HG02973 (cell line): ENCODE results near the gene ANKRD37.
"Not testable (repeated sequence)": the region's sequence is repeated elsewhere in the genome, so short reads cannot be mapped to it uniquely, and the experiment has no call there.

ENCODE experiments used
- ATAC-seq: cut with Tn5 transposase; IDR thresholded peaks from one replicate; pipeline ENCODE4 v1.9.1; 2021; ENCODE audit warnings: moderate library complexity; ENCODE audit not compliant: unreplicated experiment

ANKRD37 gene, protein sequence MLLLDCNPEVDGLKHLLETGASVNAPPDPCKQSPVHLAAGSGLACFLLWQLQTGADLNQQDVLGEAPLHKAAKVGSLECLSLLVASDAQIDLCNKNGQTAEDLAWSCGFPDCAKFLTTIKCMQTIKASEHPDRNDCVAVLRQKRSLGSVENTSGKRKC

DNA sequence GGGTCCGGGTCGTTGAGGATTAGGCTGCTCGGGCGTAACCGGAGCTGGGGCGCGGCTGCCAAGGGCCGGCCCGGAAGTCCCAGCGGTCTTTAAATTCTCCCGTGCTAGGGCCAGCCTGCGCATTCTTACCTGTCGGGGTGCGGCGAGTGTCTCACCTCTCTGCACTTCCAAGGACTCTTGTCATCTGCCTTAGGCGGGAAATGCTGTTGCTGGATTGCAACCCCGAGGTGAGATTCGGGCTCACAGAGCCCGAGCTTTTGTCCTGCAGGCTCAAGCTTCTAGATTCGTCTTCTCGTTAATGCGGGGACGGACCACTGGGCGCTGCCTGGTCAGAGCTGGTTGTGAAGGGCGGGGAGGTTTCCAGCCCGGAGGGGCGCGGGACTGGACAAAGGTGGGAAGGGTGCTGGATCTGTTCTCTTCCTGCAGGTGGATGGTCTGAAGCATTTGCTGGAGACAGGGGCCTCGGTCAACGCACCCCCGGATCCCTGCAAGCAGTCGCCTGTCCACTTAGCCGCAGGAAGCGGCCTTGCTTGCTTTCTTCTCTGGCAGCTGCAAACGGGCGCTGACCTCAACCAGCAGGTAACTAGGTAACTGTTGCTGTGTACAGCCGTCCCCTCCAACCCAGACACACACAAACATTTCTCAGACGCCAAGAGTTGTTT, at the start of gene ANKRD37:
Gene ANKRD37 (plus strand): TSS at position 118 of the 662 bp plus-strand sequence. CDS start 83 bp downstream, at position 201.
- ATAC-seq, result no peak

DNA sequence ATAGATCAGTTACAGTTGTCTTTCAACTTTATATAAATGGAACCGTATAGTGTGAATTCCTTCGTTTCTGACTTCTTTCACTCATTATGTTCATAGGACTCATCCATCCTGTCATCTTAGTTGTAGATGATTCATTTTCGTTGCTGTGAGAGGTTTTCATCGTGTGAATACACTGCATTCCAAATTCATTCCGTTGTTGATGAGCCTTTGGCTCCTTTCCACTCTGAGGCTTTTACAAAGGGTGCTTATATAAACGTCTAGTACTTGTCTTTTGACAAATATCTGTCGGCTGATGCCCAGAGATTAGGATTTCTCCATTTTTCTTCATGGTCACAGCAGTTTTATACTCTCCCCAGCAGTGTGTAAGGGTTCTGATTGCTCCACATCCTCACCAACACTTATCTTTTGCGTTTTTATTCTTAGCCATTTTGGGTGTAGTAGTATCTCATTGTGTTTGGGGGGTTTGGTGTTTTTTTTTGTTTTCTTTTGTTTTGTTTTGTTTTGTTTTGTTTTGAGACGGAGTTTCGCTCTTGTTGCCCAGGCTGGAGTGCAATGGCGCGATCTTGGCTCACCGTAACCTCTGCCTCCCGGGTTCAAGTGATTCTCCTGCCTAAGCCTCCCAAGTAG, 49.6 kb upstream of the ANKRD37 start:
- ATAC-seq, result no peak

DNA sequence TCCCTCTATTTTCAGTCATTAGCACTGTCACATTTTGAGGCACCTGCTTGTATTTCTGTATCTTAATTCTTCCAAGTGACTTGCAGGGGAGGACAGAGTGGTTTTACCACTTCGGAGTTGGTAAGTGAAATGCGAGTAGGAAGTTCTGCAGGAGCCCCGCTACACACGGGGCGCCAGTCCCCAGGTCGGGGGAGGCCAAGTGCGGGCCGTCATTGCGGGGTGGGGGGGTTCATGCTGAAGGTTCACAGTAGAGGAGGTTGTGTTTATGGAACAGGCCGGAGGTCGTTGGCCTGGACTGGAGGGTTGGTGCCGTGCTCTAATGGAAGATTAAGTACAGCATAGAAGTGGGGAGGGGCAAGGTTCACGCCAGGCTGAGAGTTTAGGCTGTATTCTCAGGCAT, 45.0 kb upstream of the ANKRD37 start:
- ATAC-seq, result no peak

DNA sequence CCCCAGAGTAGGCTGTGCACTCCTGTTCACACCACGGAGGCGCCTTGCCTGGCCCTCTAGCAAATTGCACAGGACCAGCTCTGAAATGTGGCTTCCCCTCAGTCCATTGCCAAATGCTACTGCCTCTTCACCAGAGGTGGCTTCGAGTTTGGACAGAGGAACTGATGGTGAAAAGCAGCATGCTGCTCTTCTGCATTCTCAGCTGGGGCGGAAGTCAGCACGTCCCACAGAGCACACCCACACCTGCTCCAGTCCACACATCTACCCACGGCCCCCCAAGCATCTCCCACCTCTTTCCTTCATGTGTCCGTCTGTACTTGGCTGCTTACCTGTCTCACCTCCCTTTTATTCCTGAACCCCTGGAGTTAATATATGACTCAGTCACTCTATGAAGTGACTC, 44.4 kb upstream of the ANKRD37 start:
- no peak for ATAC-seq

DNA sequence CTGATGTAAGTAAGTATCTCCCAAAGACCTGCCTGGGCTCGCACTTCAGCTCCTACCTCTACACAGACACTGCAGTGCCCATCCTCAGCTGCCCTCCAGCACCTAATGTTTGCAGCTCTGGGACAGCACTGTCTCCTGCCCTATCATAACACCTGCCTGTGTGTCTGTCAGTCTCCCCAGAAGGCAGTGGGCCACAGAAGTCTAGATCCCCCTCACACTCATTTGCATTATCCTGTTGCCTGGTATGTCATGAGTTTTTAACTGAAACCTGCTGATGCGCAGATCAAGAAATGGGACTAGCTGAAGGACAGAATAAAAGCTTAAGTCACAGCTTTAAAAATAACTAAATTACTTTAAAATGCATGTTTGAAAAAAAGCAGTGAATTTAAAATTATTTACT, 43.9 kb upstream of the ANKRD37 start:
- ATAC-seq, result no peak

DNA sequence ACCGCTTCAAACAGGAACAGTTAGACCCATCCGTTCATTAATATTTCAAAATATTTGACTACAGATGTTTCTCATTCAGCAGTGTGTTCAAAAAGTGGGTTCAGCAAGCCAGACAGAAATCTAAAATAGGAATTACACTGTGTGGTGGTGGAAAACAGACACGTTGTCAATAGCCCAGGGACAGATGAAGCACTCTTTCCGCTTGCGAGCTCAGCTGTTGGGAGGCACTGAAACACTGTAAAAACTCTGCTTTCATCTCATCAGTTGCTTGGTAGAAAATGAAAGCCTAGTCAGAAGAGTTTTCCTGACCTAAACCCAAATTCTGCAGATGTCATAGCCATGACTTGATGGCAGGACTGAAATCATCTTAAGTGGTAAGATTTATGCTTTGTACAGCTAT, 39.4 kb upstream of the ANKRD37 start:
- no peak for ATAC-seq

DNA sequence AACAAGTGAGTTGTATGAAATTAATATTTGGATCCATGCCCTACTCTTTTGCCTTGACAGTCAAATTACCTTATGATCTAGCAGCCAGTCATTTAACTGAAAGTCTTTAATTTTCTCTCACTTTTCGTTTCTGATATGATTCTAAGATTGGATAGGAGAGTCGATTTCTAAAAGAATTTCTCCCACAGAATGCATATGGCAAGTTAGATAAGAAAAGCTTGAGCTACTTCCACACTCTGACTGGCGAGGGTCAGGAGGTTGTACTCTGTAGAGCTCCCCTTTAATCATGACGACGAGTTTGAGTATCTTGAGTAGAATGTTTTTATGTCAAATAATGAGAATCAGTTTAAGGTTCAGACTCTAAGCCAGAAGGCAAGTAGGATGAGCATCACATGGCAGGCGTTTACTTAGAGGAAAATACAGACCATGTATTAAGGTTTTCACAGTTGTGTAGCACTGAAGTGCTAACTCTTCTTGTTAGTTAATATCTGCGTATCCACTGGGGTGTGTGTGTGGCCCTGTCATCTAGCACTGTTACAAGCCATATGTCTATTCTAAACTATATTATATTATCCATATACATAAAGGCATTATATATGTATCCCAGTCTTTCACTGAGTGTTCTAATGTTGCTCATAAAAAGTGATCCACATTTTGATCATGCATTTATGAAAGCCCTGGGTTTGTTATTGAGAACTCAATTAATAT, 38.8 kb upstream of the ANKRD37 start:
- no peak for ATAC-seq

DNA sequence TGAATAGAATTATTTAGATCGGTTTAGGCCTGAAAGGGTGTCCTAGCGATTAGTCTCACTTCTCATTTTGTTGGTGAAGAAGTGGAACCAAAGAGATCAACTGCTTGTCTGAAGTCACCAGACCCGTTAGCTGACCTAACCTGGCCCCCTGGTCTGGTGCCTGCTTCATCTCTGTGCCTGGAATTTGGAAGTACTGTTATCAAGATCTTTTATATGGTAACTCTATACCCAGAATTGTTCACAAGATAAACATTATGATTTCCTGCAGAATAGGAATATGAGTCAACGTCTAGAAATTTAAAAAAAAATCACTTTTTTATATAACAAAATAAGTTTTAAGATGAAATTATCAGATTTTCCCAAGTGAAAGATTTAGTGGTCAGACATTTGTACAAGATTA, 38.1 kb upstream of the ANKRD37 start:
- no peak for ATAC-seq

DNA sequence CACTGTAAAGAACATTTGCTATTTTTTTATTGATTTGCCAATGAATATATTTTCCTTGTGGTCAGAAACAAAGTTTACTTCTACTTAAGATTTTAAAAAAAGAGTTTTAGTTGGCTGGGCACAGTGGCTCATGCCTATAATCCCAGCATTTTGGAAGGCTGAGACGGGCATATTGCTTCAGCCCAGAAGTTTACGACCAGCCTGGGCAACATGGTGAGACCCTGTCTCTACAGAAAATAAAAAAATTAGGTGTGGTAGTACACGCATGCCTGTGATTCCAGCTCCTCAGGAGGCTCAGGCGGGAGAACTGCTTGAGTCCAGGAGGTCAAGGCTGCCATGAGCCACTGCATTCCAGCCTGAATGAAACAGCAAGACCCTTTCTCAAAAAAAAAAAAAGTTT, 37.7 kb upstream of the ANKRD37 start:
- no peak for ATAC-seq

DNA sequence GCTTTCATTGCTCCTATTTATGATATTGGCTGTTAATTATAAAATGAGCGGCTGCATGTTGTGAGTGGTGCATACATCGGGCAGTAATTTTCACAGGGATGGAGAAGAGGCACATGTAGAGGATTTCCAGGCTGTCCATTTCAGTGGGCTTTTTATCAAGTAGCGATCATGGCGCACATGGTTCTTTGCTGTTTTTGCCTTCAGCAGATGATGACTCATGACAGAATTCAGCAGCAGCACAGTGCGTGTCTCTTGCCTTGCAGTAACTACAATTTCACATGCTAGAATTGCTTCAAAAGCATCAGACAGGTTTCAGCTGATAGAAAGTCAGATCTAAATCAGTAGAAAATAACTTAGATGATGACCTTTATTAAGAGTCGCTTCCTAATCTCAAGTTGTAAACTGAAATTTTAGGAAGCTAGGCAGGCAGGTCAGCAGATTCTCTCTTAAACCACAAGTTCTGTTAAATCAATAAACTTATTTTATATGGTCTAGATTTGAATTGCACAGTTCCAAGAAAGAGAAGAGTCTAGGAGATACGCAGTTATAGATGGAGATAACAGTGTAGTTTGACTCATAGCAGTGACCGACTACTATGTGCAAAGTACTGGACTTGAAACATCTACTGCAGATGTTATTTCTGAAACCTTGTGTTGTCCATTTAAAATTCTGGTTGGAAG, 36.7 kb upstream of the ANKRD37 start:
- no peak for ATAC-seq

DNA sequence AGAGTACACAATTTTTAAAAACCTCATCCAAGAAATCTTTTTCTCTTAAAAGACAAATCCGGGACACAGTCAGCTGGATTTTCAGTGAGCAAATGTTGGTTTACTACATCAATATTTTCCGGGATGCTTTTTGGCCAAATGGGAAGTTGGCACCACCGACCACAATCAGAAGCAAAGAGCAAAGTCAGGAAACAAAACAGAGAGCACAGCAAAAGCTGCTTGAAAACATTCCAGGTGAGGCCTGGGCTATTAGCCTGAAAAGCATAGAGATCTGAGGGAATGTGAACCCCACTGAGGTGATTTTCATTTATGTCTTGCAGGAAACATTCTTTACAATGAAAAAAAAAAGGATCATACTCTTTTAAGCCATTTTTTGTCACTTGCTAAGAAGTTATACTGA, 34.8 kb upstream of the ANKRD37 start:
- no peak for ATAC-seq

DNA sequence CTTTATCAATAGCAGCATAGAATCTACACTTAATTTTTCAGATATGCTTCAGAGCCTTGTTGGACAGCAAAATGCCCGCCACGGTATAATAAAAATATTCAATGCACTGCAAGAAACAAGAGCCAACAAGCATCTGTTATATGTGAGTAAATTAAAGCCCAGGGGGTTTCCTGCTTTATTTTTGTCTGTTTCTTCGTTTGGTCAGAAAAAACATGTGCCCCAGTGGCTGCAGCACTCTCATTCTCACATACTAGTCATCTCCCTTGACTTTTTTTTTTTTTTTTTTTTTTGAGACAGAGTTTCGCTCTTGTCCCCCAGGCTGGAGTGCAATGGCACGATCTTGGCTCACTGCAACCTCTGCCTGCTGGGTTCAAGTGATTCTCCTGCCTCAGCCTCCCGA, 34.1 kb upstream of the ANKRD37 start:
- not testable (repeated sequence) for ATAC-seq

DNA sequence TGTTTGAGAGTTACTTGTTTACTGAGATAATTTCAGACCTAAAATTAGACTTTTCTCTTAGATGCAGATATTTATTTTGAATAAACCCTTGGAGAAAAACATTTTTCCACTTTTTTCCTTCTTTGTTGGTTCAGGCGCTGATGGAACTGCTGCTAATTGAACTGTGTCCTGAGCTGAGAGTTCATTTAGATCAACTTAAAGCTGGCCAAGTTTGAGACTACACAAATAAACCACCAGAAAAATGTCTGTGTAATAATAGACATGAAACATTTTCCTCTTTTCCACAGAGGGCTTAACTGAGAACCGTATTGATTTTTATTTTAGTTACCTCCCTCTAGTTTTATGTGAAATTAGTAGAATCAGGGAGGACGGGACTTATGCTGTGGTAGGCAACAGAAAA, 33.4 kb upstream of the ANKRD37 start:
- ATAC-seq, result no peak

DNA sequence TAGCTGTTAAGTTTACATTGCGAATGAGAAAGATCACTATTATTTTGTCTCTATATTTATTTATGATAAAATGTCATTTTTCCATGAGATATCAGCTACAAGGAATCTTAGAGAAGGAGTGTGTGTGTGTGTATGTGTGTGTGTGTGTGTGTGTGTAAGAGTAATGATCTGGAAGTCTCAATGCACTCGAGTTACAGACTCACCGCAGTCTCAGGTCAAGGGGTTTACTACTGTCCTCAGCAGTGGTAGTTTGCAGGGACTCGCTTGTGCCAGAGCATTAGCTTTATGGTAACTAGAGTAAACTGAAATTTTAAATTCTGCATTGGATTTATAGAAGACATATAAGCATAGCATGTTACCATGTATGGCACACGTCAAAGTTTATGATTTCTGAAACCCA, 31.8 kb upstream of the ANKRD37 start:
- ATAC-seq, result no peak

DNA sequence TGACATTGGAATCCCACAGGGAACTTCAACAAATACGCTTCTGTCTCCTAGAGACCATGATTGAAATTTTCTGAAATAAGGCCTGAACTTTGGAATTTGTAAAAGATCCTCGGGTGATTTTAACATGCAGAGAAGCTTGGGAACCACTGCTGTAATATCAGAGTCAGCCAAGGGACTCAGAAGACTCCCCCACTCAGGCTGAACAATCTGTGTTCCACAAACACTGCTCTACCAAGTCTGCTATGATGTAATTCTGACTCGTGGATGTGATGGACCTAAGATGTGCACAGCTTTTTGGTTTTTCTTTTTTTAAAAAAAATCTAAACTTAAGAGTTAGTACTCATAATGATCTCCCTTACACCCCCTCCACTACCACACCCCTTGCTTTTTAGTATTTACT, 26.9 kb upstream of the ANKRD37 start:
- no peak for ATAC-seq

DNA sequence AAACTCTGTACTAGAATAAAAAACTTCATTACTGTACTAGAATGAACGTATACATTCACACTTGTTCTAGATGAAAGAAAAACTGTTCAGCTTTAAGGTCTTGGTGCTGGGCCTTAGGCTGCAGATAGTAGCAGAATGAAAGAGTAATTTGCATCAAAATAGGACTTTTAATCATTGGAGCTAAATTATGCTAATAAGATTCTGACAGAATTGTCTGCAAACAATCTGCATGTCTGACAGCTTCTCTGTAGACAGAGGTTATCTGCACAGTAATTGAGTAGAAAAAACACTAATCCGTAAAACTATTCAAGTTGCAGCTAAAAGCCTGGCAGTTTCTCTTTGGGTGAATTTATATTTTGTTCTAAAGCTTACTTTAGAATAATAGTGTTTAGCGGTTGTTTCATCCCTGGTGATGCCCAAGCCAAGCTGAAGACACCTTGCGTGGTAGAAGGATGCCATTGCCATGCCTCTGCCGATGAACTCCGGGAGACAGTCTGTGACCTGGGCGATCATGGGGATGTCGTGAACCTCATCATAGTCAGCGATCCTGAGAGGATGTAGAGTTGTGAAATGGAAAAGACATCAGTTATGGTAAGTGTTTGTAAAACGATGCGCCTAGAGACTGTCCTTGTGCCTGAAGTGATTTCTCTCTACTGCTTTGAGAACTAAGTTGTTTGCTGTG, 26.2 kb upstream of the ANKRD37 start:
- ATAC-seq, result no peak

DNA sequence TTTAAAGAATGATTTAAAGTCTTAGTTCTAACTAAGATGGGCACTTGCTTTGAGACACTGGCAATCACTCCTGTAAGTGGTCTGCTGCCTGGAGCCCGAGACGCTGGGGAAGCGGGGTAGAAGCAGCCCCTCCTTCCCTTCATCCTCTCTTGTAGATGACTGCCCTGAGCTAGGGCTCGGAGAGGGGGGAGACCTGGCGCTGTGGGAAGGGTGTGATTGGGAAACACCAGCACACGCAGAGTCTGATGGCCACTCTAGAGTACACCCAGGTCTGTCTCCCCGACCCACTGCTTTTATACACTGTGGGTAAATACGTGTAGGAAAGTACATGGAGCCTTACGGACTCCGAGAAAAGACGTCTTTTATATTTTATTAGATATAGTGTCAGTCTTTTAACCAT, 24.9 kb upstream of the ANKRD37 start:
- no peak for ATAC-seq

DNA sequence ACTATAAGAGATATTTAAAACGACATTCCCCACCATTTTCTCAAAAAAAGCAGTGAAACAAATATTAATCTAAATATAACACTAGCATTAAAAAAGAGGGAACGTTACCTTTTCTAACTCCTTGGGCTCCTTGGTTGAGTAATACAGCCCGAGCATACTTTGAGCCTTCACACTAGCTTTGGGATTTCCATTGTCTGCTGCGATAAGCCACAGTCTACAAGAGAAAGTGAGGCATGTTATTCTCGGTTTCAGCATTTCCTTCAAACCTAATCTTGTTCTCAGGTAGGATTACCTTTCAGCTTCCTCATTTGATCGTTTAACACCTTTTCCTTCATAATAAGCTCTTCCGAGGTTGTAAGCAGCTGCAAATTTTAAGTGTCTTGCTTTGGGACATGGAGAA, 22.6 kb upstream of the ANKRD37 start:
- no peak for ATAC-seq

DNA sequence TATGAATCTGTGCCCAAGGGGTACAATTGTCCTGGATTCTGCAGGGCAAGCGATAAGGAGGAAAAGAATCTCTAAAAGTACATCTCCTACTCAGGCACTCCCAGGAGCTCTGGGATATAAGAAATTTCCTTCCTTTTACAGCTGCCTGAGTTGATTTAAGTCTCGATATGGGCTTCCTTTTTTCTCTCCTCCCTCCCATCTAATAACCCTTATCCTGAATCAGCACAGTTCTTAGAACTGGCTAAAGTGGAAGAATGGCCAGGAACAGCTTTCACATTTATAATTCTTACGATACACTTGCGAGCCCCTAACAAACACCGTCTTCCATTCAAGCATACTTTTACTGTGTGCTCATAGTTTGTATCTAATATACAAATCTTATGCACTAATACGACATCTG, 22.1 kb upstream of the ANKRD37 start:
- ATAC-seq, result no peak

DNA sequence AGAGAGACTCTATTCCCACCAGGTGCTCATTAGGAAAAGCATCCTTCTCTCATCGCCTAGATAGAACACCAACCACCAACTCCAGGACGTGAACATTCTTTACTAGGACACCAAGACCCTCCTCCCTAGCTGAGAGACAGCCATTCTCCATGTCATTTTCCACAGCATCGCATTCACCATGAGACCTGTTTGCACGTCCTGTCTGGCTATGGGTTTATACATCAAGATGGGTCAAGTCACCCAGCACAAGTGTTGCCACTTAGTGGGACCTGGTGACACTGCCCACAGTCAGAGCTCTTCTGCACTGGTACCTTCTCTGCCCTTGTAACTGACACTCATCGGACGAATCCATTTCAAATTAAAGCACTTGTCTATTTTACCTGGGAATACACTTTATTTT, 18.4 kb upstream of the ANKRD37 start:
- ATAC-seq, result no peak
